NCI-H2196 (cell line): ENCODE data around the gene CEMP1.
"Not testable (repeated sequence)": the region's sequence is repeated elsewhere in the genome, so short reads cannot be mapped to it uniquely, and the experiment has no call there.

Source experiments
- DNase-seq: peaks from one replicate; lab custom pipeline; 2025; ENCODE audit not compliant: unreplicated experiment; lab: John Stamatoyannopoulos, UW

CEMP1 gene, protein sequence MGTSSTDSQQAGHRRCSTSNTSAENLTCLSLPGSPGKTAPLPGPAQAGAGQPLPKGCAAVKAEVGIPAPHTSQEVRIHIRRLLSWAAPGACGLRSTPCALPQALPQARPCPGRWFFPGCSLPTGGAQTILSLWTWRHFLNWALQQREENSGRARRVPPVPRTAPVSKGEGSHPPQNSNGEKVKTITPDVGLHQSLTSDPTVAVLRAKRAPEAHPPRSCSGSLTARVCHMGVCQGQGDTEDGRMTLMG

DNA sequence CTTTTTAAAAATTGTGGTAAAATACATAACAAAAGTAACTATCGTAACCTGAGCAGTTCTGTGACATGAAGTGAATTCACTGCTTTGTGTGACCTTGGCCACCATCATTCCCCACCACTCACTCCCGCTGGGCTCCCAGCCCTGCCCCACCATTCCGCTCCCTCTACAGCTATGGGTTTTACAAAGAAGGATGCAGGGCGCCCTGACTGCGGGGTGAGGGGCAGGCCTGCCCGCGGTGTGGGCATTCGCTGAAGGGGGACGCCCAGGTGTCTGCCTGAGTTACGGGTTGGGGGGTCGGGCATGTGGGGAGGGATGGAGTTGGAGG lies at the start of gene CEMP1:
TSS of gene CEMP1 (minus strand) at position 38 of the 325 bp plus-strand sequence. CDS start 335 bp downstream, outside the sequence.
- no peak for DNase-seq

- DNase-seq, result not testable (repeated sequence)
Measured at GRCh38 chr16:2580818-2581217, 49.6 kb upstream of the CEMP1 start.

GRCh38 chr16:2580143-2580542 lies 48.9 kb upstream of the CEMP1 start:
- DNase-seq, result not testable (repeated sequence)

GRCh38 chr16:2578905-2579304 lies 47.7 kb upstream of the CEMP1 start:
- not testable (repeated sequence) for DNase-seq

DNA sequence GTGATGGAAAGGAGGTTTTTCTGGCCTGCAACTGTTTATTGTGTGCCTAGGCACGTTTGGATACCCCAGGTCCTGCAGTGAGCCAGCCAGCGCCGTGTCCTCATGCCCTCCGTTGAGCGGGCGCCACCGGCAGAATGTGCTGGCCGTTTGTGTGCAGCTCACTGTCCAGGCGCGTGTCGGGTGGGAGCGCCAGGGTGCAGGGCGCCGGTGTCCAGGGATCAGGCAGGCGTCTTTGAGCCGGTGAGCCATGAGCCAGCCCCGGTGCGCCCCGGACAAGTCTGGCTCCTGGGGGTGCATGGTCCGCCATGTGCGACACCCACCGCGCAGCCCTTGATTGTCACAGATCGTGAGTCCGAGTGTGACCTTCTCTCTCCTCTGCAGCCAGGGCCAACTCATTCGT lies 45.8 kb upstream of the CEMP1 start:
- DNase-seq, result not testable (repeated sequence)

DNA sequence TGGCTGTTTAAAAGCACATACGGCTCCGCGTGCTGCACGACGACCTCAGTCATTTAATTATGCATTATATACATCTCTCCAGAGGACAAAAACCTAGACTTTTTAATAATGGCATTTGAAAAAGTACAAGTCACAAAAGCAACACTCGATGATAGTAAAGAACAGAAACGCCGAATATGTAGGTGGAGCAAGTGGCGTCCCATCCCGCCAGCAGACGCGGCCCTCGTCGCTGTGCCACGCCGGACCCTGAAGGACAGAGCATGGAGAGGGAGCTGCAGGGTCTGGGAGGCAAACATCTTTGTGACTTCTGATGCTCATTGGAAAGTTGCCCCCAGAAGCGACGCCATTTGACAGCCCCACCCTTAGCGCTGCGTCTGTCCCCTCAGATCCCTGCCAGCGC lies 44.6 kb upstream of the CEMP1 start:
- DNase-seq, result not testable (repeated sequence)

DNA sequence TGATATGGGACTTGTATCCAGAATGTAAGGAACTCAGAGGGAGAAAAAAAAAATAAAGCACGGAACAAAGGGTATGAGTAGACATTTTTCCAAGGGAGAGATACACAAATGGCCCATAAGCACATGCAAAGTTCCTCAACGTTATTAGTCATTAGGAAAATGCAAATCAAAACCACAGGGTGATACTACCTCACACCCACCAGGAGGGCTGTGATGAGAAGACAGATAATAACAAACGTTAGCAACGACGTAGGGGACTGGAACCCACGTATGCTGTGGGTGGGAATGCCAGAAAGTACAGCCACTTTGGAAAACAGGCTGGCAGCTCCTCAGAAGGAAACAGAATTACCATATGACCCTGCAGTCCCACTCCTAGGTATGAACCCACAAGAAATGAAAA lies 41.5 kb upstream of the CEMP1 start:
- DNase-seq, result not testable (repeated sequence)

DNA sequence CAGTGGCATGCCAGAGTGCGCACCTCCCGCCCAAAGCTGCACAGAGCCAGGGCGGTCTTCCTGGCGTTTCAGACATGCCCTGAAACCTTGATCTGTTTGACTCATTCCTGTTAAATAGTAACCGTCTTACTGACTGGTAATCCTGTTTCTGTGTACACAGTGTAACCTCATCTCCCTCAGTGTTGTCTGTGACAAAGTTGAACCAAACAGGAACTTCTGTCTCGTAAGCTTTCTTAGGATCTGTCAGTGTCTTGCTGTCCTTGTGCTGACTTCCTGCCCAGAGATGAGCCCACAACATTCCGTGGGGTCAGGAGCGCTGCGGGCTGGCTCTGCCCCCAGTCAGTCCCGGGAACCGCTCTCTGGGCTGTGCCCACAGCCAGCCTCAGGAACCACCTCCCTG lies 37.4 kb upstream of the CEMP1 start:
- DNase-seq, result not testable (repeated sequence)

DNA sequence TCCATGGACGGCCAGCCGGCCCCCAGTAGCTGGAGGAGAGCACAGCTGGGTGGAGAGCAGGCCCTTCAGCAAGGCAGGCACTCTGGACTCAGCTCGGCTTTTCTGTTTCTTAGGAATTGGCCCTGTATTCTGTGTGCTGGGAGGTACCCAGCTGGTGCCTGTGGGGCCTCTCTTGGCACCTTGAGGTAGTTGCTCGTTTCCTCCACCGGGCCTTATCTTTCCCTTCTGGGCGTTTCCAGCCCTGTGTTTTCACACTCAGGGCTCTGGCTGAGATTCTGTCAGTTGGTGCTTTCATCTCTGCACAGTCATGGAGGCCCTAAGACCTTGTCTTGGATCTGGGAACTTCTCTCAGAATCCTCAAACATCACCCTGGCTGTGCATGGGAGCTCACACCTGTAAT lies 36.3 kb upstream of the CEMP1 start:
- not testable (repeated sequence) for DNase-seq

DNA sequence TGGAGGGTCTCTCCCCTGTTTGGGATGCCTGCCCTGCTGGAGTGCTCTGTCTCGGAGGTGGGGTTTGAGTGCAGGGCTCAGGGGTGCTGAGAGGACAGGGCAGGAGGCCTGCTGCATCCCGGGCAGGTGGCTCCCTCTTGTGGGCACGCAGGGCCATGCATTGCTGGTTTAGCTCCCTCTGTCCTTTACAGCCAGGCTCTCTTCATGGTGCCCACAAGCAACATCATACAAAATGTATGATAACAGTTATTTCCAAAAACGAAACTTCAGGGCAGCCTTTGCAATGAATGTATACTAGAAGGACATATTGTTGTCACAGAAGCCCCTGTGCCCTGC lies 29.6 kb upstream of the CEMP1 start:
- not testable (repeated sequence) for DNase-seq

DNA sequence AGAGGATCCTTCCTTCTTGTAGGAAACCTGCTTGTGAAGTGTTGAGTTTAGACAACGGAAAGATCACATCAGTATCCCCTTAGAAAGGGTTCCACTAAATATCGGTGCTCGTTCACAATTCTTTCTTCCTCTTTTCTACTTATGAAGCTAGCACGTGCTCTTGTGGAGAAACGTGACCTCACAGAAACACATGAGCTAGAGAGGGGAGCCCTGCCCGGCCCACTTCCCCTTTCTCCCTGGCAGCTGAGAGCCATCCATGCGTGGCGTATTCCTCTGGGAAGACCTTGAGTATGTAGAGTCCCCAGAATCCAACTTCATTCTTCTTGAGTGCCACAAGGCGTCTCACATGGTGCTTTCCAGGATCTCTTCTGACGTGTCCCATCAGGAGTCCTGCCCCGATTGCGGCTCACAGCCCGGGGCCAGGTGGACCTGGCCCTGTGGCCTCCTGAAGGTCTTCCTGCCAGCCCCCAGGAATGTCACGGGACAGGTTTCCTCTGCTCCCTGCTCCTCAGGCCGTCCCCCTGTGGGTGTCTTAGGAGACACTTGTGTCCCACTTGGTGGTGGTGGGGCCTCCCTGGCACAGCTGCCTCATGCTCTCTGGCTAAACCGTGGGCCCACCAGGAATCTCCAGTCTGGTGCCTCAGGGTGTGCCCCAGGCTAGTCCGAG lies 29.1 kb upstream of the CEMP1 start:
- not testable (repeated sequence) for DNase-seq

GRCh38 chr16:2557150-2557549 lies 25.9 kb upstream of the CEMP1 start:
- not testable (repeated sequence) for DNase-seq

DNA sequence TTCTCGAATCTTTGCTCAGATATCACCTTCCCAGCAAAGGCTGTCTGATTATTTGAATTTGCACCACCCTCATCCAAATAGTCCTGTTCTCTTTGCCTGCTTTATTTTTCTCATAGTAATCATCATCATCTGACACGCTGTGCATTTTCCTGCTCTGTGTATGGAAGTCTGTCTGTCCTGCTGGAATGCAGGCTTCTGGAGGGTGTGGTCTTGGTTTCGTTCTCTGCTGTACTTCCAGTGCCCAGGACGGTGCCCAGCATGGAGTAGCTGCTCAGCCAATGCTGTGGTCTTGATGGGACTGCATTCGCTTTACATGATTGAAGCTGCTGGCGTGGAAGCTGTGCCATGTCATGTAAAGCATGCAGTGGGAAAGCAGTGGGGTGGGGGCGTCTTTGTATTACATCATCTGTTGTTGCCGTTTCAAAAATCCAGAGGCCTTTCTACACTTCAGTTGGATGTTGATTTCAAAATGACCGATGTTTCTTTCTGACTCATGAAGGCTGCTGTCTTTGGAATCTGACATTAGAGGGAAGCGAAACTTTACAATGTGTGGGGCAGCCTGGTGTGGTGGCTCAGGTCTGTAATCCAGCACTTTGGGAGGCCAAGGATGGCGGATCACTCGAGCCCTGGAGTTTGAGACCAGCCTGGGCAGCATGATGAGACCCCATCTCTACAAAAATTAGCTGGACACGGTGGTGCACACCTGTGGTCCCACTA lies 23.7 kb upstream of the CEMP1 start:
- DNase-seq, result not testable (repeated sequence)

DNA sequence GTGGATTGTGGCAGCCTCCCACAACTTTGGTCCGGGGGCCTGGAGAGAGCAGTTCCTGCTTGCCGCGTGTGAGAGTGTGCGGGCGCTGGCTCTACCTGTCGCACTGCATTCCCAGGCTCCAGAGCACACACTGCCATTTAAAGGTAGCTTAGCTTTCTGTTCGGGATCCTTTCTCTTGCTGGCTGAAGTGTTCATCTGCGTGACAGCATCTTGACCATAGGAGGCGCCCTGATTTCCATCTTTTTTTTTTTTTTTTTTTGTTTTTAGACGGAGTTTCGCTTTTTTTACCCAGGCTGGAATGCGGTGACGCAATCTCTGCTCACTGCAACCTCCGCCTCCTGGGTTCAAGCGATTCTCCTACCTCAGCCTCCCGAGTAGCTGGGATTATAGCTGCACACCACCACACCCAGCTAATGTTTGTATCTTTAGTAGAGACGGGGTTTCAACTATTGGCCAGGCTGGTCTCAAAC lies 20.2 kb upstream of the CEMP1 start:
- DNase-seq, result not testable (repeated sequence)

DNA sequence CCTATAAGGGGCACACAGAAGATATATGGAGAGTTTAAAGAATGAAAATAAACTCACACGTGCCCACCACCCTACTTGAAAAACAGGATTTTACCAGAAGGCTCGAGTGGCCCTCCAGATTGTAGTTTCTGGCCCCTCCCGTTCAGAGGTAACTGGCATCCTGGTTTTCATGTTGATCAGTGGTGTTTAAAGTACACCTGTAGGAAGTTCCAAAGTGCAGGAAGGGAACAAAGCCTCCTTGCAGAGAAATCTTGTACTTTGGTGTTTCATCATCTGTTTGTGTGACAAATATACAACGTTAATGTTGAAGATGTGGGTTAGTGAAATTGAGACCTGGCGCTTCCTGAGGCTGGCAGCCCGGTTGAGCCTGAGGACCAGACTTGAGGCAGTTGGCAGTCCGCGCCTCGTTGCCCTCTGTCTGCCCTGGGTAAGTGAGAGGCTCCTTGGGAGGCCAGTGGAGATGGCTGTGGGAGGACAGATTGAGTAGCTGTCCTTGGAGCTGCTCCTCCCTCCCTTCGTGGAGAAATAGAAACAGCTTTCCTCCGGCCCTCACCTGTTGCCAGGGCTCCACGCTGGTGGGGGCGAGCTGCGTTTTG lies 19.2 kb upstream of the CEMP1 start:
- not testable (repeated sequence) for DNase-seq

GRCh38 chr16:2543771-2544170 lies 12.6 kb upstream of the CEMP1 start:
- DNase-seq, result not testable (repeated sequence)

DNA sequence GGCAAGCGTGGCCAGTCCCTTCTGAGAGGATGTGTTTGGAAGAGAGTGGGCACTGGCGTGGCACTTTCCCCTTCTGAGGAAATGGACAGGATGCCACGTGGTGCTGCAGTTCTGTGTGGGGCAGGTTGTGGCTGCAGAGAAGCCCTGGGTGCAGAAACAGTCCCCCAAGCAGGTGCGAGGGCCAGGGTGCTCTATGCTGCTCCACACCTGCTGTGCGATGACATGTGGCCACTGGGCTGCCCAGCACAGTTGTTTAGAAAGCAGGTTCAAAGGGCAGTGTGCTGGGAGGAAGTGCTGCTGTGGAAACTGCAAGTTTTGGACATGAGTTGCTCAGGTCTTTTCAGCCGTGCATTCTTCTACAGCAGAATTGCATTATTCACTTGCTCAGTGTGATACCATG lies 10.2 kb upstream of the CEMP1 start:
- DNase-seq, result not testable (repeated sequence)

- not testable (repeated sequence) for DNase-seq
Measured at GRCh38 chr16:2540912-2541311, 9.7 kb upstream of the CEMP1 start.

GRCh38 chr16:2539845-2540458 lies 8.7 kb upstream of the CEMP1 start:
- DNase-seq, result not testable (repeated sequence)

DNA sequence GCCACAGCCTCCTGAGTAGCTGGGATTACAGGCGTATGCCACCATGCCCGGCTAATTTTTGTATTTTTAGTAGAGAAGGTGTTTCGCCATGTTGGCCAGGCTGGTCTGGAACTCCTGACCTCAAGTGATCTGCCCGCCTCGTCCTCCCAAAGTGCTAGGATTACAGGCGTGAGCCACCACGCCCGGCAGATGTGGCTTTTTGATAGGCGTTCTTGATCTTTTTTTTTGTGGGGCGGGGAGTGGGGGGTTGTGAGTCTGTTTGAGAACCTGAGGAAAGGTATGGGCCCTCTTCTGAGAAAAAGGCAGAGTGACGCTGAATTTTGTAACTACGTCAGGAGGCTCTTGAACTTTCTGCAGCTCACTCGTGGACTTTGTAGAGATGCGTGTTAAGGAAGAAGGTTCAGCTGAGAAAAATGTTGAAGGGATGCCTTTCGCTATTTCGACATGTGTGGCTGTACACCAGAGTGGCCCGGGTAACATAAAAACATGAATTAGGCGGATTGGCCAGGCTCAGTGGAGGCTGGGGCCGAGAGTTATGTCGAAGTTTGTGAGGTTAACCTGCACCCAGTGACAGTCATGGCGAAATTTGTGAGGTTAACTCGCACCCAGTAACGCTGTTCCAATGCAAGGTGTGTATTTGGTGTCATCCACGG lies 8.1 kb upstream of the CEMP1 start:
- DNase-seq, result not testable (repeated sequence)
